ENCODE results near the gene C6orf62. TPM values are rescaled to one million over a fixed set of nuclear protein-coding genes. Genes with fewer than 3 reads are reported as not detected.

The C6orf62 gene
- total and polyA plus RNA-seq, 11 donors: 20.8 to 92.8 (median 40.7) TPM

- peak in 1 of 4 donors; percentile 20 for ATAC-seq
- 77 to 82% (median 79%) methylated on average over 3 of the region's 3 CpGs for WGBS, 4 donors
Observed at GRCh38 chr6:24743944-24744335, 25.0 kb upstream of the C6orf62 start.

GRCh38 chr6:24743265-24743943 lies 24.4 kb upstream of the C6orf62 start:
- ATAC-seq: peak in 3 of 4 donors; percentile 69 to 76 (median 76)
- peak in 1 of 5 donors; percentile 18 for DNase-seq
- no peaks in the 10 kb centered on the region for H3K36me3 ChIP-seq
- H3K4me1 ChIP-seq: peaks cover 0 to 54% (median 0%) of the 10 kb centered on the region in 12 donors
- no peak for TF ChIP-seq CTCF (IDR thresholded peaks at IDR 0.05)
- H3K4me3 ChIP-seq: no peak overlapping the region
- H3K27ac ChIP-seq: peak overlapping the region in 7 of 12 donors; percentile 7 to 85 (median 29)
- 72 to 81% (median 80%) methylated on average over 2 of the region's 2 CpGs for WGBS, 4 donors
- intact Hi-C loops (cut with DNase I): no loop called here
- H3K9me3 ChIP-seq: no peaks in the 10 kb centered on the region
- H3K27me3 ChIP-seq: no peaks in the 10 kb centered on the region

More at GRCh38 chr6:24743944-24744335, 25.0 kb upstream of the C6orf62 start:
- Histone ChIP-seq H3K4me1 (peaks cover 0 to 59% (median 0%) of the 10 kb centered on the region in 12 donors), H3K27ac (peak overlapping the region in 4 of 12 donors; percentile 16 to 85 (median 48)), H3K4me3 (no peak overlapping the region), H3K27me3 (no peaks in the 10 kb centered on the region), H3K9me3 (no peaks in the 10 kb centered on the region), H3K36me3 (no peaks in the 10 kb centered on the region)
- DNase-seq: no peak
- intact Hi-C loops (cut with DNase I): no loop called here
- TF ChIP-seq POLR2A (IDR thresholded peaks at IDR 0.05) (no peak), CTCF (IDR thresholded peaks at IDR 0.05) (no peak)

GRCh38 chr6:24742216-24742738 lies 23.3 kb upstream of the C6orf62 start:
- no peak for TF ChIP-seq CTCF (IDR thresholded peaks at IDR 0.05)
- TF ChIP-seq POLR2A (IDR thresholded peaks at IDR 0.05): no peak
- Histone ChIP-seq H3K27ac (peak overlapping the region in 1 of 12 donors; percentile 85), H3K36me3 (no peaks in the 10 kb centered on the region), H3K27me3 (no peaks in the 10 kb centered on the region), H3K9me3 (no peaks in the 10 kb centered on the region), H3K4me1 (peaks cover 0 to 45% (median 0%) of the 10 kb centered on the region in 12 donors), H3K4me3 (no peak overlapping the region)
- intact Hi-C loops (cut with DNase I): no loop called here
- ATAC-seq: no peak
- DNase-seq: no peak
- 87 to 91% (median 88%) methylated on average over 5 of the region's 5 CpGs for WGBS, 4 donors

- Histone ChIP-seq H3K36me3 (no peaks in the 10 kb centered on the region), H3K27me3 (no peaks in the 10 kb centered on the region), H3K9me3 (no peaks in the 10 kb centered on the region), H3K4me1 (peaks cover 0 to 38% (median 0%) of the 10 kb centered on the region in 12 donors), H3K4me3 (no peak overlapping the region), H3K27ac (no peak overlapping the region)
- no peak for ATAC-seq
- DNase-seq: no peak
- intact Hi-C loops (cut with DNase I): no loop called here
- TF ChIP-seq POLR2A (IDR thresholded peaks at IDR 0.05) (no peak), CTCF (IDR thresholded peaks at IDR 0.05) (no peak)
Observed at GRCh38 chr6:24740861-24741260, 21.9 kb upstream of the C6orf62 start.

Measured in heart left ventricle (tissue), 16 donors.